HG02678 (cell line): Measurements from ENCODE around the gene RBMX2.
"Not testable (repeated sequence)": the region's sequence is repeated elsewhere in the genome, so short reads cannot be mapped to it uniquely, and the experiment has no call there.

Source experiments
- ATAC-seq: cut with Tn5 transposase; IDR thresholded peaks from one replicate; pipeline ENCODE4 v1.9.1; 2021; ENCODE audit warnings: mild to moderate bottlenecking, moderate library complexity; ENCODE audit not compliant: unreplicated experiment

RBMX2 gene, protein sequence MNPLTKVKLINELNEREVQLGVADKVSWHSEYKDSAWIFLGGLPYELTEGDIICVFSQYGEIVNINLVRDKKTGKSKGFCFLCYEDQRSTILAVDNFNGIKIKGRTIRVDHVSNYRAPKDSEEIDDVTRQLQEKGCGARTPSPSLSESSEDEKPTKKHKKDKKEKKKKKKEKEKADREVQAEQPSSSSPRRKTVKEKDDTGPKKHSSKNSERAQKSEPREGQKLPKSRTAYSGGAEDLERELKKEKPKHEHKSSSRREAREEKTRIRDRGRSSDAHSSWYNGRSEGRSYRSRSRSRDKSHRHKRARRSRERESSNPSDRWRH

DNA sequence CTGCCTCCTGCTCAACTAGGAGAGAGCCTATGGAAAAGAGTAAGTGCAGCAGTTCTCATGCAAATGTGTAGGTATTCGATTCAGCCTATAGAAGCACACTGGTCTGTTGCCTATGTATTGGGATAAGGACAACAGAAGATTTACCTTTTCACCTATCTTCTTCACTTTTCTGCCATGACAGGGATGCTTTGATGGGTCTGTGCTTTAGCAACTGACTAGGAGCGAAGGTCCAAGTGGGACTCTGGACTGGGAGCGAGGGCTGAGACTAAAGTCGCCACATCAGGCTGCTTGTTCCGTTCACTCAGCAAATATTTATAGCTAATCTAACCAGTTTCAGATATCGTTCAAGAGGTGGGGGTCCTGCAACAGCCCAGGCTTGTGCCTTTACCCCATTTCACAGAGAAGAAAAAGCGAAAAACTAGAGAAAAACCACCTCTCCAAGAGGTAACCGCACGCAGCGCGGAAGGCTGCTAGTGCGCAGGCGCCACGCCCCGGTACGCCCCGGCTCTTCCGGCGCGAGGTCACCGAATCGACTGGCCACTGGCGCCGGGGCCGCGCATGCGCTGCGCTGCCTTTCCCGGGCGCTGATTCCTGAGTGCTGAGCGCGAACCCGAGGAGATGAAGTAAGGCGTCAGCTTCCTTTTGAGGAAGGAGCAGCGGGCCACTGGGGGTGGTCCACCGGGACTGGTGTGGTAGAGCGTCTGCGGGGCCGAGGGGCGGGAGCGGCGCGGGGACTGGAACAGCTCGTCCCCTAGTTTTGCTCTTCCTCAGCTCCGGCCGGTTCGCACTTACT, at the start of gene RBMX2:
Gene RBMX2, plus strand, starts transcription at position 573 of the 793 bp plus-strand sequence. Its CDS starts 46 bp downstream, at position 619.
- peak; percentile 96 for ATAC-seq

- not testable (repeated sequence) for ATAC-seq
Observed at GRCh38 chrX:130352050-130352449, 49.7 kb upstream of the RBMX2 start.

- ATAC-seq: no peak
Observed at GRCh38 chrX:130376077-130376476, 25.7 kb upstream of the RBMX2 start.

DNA sequence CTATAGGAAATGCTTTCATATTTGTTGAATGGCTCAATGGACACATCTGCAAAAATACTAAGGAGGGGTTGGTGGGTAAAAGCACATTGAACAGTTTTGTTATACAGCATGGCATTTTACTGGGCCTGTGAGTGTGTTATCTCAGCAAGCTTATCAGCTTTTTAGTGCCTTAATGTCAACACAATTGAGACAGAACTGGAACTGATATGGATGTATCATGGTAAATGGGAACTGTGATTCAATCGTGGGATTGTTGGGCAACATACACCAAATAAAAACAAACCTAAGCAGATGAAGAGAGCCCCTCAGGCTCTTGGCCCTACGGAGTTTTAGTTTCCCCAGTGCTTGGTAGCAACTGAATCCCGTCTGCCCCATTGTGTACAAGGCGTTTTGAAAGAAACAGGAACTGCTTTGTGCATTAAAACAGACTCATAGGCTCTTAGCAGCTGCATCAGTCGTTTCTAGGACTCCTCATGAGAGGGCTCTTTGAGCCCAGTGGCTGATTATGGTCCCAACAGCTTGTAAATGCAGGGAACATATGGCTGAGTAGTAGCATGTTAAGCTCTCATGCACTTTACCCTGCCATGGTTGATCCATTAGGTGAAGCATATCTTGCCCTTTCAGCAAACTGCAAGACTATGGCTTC, 23.6 kb upstream of the RBMX2 start:
- no peak for ATAC-seq

GRCh38 chrX:130385520-130385919, 16.3 kb upstream of the RBMX2 start, which contains the start of gene GPR119:
TSS of gene GPR119 (minus strand) at chrX:130385674. CDS start at chrX:130385447, 227 bp downstream.
- ATAC-seq: no peak

DNA sequence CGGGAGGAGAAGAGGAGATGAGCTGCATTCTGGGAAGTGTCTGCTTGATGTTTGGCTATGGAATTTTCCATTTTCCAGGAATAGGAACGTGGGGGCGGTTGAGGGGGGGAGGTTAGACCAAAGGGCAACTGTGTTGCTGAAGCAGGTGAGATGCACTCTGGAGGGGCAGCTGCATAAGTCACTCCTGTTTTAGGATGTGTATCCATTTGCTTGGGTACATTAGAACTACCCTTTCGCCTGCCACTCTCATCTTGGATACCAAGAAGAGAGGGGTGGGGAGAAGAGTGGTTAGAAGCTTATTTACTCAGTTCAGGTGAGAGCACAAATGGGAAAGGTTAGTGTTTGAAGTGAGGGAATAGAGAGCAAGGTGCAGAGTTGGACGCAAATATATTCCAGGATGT, 15.4 kb upstream of the RBMX2 start:
- ATAC-seq: no peak

GRCh38 chrX:130393451-130394074, 8.2 kb upstream of the RBMX2 start:
- no peak for ATAC-seq

- no peak for ATAC-seq
Observed at GRCh38 chrX:130395341-130395740, 6.4 kb upstream of the RBMX2 start.

DNA sequence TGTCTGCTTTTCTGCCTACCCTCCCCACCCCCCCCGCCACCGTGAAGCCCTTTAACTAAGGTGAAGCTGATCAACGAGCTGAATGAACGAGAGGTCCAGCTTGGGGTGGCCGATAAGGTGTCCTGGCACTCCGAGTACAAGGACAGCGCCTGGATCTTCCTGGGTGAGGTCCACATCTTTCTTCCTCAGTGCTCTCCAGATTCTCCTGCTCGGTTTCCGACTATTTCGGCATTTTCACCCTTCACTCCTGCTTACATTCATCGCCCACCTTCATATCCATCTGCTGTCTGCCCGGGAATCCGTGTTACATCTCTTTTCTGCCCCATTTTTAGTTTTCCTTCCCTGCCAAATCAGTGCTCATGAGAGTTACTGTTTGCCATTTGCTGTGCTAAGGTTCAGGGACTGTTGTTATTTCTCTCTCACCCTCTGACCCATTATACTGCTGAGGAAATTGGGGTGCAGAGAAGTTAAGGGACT, 459 bp downstream of the RBMX2 start:
- ATAC-seq: no peak

DNA sequence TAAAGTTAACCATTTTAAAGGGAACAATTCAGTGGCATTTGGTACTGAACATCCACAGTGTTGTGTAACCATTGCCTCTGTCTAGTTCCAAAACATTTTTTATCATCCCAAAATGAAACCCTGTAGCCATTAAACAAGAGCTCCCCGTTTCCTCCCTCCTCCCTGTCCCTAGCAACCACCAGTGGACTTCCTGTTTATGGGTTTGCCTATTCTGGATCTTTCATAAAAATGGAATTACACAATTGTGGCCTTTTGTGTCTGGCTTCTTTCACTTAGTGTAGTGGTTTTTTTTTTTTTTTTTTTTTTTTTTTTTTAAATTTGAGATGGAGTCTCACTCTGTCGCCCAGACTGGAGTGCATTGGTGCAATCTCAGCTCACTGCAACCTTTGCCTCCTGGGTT, 11.6 kb downstream of the RBMX2 start:
- no peak for ATAC-seq

GRCh38 chrX:130414800-130415199, 13.0 kb downstream of the RBMX2 start:
- no peak for ATAC-seq

DNA sequence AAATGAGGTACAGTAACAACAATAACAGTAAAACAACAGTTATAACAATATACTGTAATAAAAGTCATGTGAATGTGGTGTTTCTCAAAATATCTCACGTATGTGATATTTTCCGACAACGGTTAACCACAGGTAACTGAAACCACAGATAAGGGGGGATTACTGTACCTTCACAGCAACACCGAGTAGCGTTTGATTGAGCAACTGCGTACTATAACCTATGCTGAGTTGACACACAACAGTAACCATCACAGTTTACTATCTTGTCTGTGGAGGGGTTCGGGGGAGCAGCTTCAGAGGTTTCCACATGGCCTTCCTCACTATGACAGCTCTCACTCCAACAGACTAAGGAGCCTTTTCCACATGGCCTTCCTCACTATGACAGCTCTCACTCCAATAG, 13.4 kb downstream of the RBMX2 start:
- ATAC-seq: no peak

GRCh38 chrX:130416785-130417184, 15.0 kb downstream of the RBMX2 start:
- ATAC-seq: no peak

GRCh38 chrX:130418066-130418465, 16.3 kb downstream of the RBMX2 start:
- peak; percentile 44 for ATAC-seq

- ATAC-seq: peak; percentile 36
Observed at GRCh38 chrX:130418740-130419139, 17.0 kb downstream of the RBMX2 start.

- no peak for ATAC-seq
Observed at GRCh38 chrX:130419263-130419662, 17.5 kb downstream of the RBMX2 start.

GRCh38 chrX:130426531-130426930, 24.7 kb downstream of the RBMX2 start:
- no peak for ATAC-seq

- not testable (repeated sequence) for ATAC-seq
Observed at GRCh38 chrX:130429236-130429635, 27.4 kb downstream of the RBMX2 start.

- ATAC-seq: no peak
Observed at GRCh38 chrX:130435937-130436336, 34.1 kb downstream of the RBMX2 start.

DNA sequence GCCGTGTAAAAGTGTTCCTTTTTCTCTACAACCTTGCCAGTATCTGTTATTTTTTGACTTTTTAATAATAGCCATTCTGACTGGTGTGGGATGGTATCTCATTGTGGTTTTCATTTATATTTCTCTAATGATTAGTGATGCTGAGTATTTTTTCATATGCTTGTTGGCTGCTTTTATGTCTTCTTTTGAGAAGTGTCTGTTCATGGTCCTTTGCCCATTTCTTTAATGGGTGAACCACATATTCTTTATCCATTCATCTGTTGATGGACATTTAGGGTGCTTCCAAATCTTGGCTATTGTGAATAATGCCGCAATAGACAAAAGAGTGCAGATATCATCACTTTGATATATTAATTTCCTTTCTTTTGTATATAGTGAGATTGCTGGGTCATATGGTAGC, 36.2 kb downstream of the RBMX2 start:
- ATAC-seq: not testable (repeated sequence)

DNA sequence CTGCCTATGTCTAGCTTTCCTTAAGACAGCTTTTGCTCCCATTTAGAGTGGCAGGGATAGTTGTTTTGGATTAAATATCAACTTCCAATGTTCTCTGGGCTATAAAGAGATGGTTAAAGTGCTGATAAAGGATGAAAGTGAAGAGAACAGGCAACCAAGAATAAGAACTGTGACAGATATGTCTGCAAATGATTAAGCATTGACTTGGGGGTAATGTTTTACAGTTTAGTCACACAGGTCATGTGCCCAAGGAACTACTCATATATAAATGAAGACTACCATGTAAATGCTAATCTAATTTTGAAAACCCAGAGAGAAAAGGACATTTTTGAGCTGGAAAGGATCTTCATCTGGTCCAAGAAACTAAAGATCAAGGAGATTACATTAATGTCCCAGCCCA, 42.1 kb downstream of the RBMX2 start:
- ATAC-seq: no peak
